Prostate gland (tissue), 2 donors: Measurements from ENCODE around the gene MPHOSPH6. TPM values are rescaled to one million over a fixed set of nuclear protein-coding genes. Genes with fewer than 3 reads are reported as not detected.

ENCODE experiments used
- DNase-seq: peaks from one replicate; pipeline ENCODE4 v3.0.0-alpha.2; 2019; ENCODE audit warnings: low spot score
- H3K27ac ChIP-seq, 2 donors: fragments of 200-600 bp; sonication (generic); 2 replicates each; pipeline ENCODE4 v1.5.1; 2017 to 2019
- H3K27me3 ChIP-seq: fragments of 200-600 bp; sonication (generic); replicated peaks from 2 replicates; pipeline ENCODE4 v1.5.1; 2019; ENCODE audit not compliant: insufficient read depth
- H3K36me3 ChIP-seq, 2 donors: fragments of 200-600 bp; sonication (generic); 1 replicate in 1 of 2; 2 replicates in 1 of 2; pipeline versions ENCODE4 v1.5.1 to v1.8.1; 2017 to 2019
- H3K4me1 ChIP-seq: fragments of 200-600 bp; sonication (generic); replicated peaks from 2 replicates; pipeline ENCODE4 v1.5.1; 2019
- H3K4me3 ChIP-seq, 2 donors: fragments of 200-600 bp; sonication (generic); 2 replicates each; pipeline ENCODE4 v1.5.1; 2017 to 2019
- H3K9me3 ChIP-seq: fragments of 200-600 bp; sonication (generic); 2 replicates; pipeline ENCODE4 v1.5.1; 2017
- CTCF ChIP-seq, 4 experiments: fragments of 200-600 bp in 2 of 4; fragments of 450-650 bp in 2 of 4; sonication (generic) in 2 of 4; IDR thresholded peaks; 1 replicate in 3 of 4; 2 replicates in 1 of 4; pipeline ENCODE4 v1.5.1; 2016 to 2019; ENCODE audit warnings: antibody characterized with exemption in 4 of 4, mild to moderate bottlenecking in 2 of 4, moderate library complexity in 2 of 4
- POLR2A ChIP-seq: fragments of 450-650 bp; IDR thresholded peaks from one replicate; pipeline ENCODE4 v1.6.1; 2016; ENCODE audit warnings: antibody characterized with exemption, mild to moderate bottlenecking
- POLR2AphosphoS5 ChIP-seq: sonication (generic); formaldehyde crosslinking; IDR thresholded peaks from one replicate; pipeline ENCODE4 v1.6.1; 2017; ENCODE audit warnings: antibody characterized with exemption
- WGBS: methylation state at CpG from one replicate; pipeline ENCODE4 v1.1.5; 2018; 5-methylcytosine and 5-hydroxymethylcytosine counted together
- intact Hi-C: fragments of 100-400 bp; cut with DNase I; formaldehyde crosslinking; loops from one replicate; pipeline ENCODE4 v1.14.2; 2022
- total RNA-seq, 2 donors: library from RNA; depleted of rRNA; stranded (reverse); fragments of >200 nt; gene quantifications; one replicate each; pipeline ENCODE4 v1.1.0, GENCODE V29; 2016

The MPHOSPH6 gene
- total RNA-seq, 2 donors from 2014 or later, result 23.7 to 23.8 TPM

GRCh38 chr16:82129881-82130280 lies 40.1 kb downstream of the MPHOSPH6 start:
- no peak overlapping the region for H3K4me3 ChIP-seq
- no peak for DNase-seq
- no peaks in the 10 kb centered on the region for H3K4me1 ChIP-seq
- H3K27me3 ChIP-seq, result no peaks in the 10 kb centered on the region
- WGBS, result 84% methylated on average over 3 of the region's 3 CpGs
- intact Hi-C loops, result no loop called here
- TF ChIP-seq POLR2AphosphoS5, result no peak
- no peak for TF ChIP-seq CTCF (IDR thresholded peaks at IDR 0.05)
- no peak for TF ChIP-seq POLR2A
- H3K27ac ChIP-seq, result no peak overlapping the region
- H3K36me3 ChIP-seq, result no peaks in the 10 kb centered on the region
- H3K9me3 ChIP-seq, result no peaks in the 10 kb centered on the region

GRCh38 chr16:82124651-82125050 lies 45.4 kb downstream of the MPHOSPH6 start:
- intact Hi-C loops, result no loop called here
- no peak for TF ChIP-seq CTCF (IDR thresholded peaks at IDR 0.05)
- no peak for TF ChIP-seq POLR2AphosphoS5
- no peak for TF ChIP-seq POLR2A
- Histone ChIP-seq H3K36me3 (no peaks in the 10 kb centered on the region), H3K27me3 (no peaks in the 10 kb centered on the region), H3K4me1 (no peaks in the 10 kb centered on the region), H3K27ac (no peak overlapping the region), H3K9me3 (no peaks in the 10 kb centered on the region), H3K4me3 (no peak overlapping the region)
- WGBS, result 96% methylated on average over 3 of the region's 3 CpGs
- DNase-seq, result no peak

GRCh38 chr16:82119405-82119804 lies 50.6 kb downstream of the MPHOSPH6 start:
- no peak for DNase-seq
- H3K36me3 ChIP-seq, result no peaks in the 10 kb centered on the region
- intact Hi-C loops, result no loop called here
- no peaks in the 10 kb centered on the region for H3K4me1 ChIP-seq
- H3K27ac ChIP-seq, result no peak overlapping the region
- WGBS, result 74% methylated on average over 4 of the region's 4 CpGs
- no peak overlapping the region for H3K4me3 ChIP-seq
- no peaks in the 10 kb centered on the region for H3K27me3 ChIP-seq
- no peak for TF ChIP-seq POLR2AphosphoS5
- TF ChIP-seq CTCF (IDR thresholded peaks at IDR 0.05), result no peak
- TF ChIP-seq POLR2A, result no peak
- no peaks in the 10 kb centered on the region for H3K9me3 ChIP-seq

DNA sequence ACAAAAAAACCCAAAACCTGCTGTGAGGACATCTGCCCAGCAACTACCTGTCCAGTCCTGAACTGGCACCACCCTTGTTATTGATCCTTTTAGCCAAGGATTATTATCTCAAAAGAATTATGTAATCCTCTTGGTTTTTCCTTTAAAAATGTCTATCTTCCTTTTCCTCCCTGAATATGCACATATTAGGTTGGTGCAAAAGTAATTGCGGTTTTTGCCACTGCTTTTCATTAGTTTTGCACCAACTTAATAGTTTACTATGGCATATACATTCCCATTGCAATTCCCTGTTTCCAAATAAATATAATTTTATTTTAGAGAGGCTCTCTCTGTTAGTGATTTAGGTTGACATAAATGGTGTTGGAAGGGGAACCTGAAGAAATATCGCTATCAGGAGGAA lies 51.3 kb downstream of the MPHOSPH6 start:
- no peak for TF ChIP-seq POLR2A
- no peak for TF ChIP-seq POLR2AphosphoS5
- no peak for TF ChIP-seq CTCF (IDR thresholded peaks at IDR 0.05)
- WGBS, result 91% methylated on average over 2 of the region's 2 CpGs
- H3K27ac ChIP-seq, result no peak overlapping the region
- no peaks in the 10 kb centered on the region for H3K36me3 ChIP-seq
- DNase-seq, result no peak
- no peaks in the 10 kb centered on the region for H3K9me3 ChIP-seq
- no peaks in the 10 kb centered on the region for H3K27me3 ChIP-seq
- no peaks in the 10 kb centered on the region for H3K4me1 ChIP-seq
- intact Hi-C loops, result no loop called here
- no peak overlapping the region for H3K4me3 ChIP-seq

GRCh38 chr16:82116535-82116934 lies 53.5 kb downstream of the MPHOSPH6 start:
- DNase-seq, result no peak
- 76% methylated on average over 1 of the region's 1 CpG for WGBS
- intact Hi-C loops, result no loop called here
- no peak overlapping the region for H3K4me3 ChIP-seq
- no peaks in the 10 kb centered on the region for H3K9me3 ChIP-seq
- H3K4me1 ChIP-seq, result no peaks in the 10 kb centered on the region
- no peak overlapping the region for H3K27ac ChIP-seq
- TF ChIP-seq POLR2A, result no peak
- no peak for TF ChIP-seq CTCF (IDR thresholded peaks at IDR 0.05)
- TF ChIP-seq POLR2AphosphoS5, result no peak
- H3K27me3 ChIP-seq, result no peaks in the 10 kb centered on the region
- H3K36me3 ChIP-seq, result no peaks in the 10 kb centered on the region
